HepG2 (cell line): ENCODE measurements around the gene BCL2L2. TPM values are rescaled to one million over a fixed set of nuclear protein-coding genes. Genes with fewer than 3 reads are reported as not detected.

Experiments used
- ATAC-seq: fragments of 200-7000 bp; cut with Tn5 transposase; 3 replicates; pipeline ENCODE4 v1.9.1; 2020; ENCODE audit warnings: mild to moderate bottlenecking, moderate library complexity
- BruUV-seq: library from RNA; stranded (reverse); fragments of 400-500 nt; replicated peaks from 2 replicates; lab custom pipeline; 2021; lab: Mats Ljungman, UMichigan
- CTCF ChIA-PET: fragments of 300-600 bp; formaldehyde crosslinking; extraction: SDS; loops from one replicate; lab custom pipeline; 2021; ENCODE audit warnings: low total read pairs, inconsistent platforms, low intra/inter-chr PET ratio; lab: Yijun Ruan, JAX
- POLR2A ChIA-PET: fragments of 350-600 bp; sonication (Branson Sonifier 250); formaldehyde crosslinking; loops from one replicate; lab custom pipeline; 2020; ENCODE audit warnings: antibody characterized with exemption, inconsistent platforms; lab: Yijun Ruan, JAX
- DNase-seq: peaks from one replicate; pipeline ENCODE4 v3.0.0-alpha.2; 2015; ENCODE audit warnings: low spot score
- FAIRE-seq: peaks from 3 replicates; lab custom pipeline; 2011; peaks lifted over from hg19 to GRCh38; lab: Jason Lieb, UNC
- H2AFZ ChIP-seq: one replicate; pipeline ENCODE4 v1.6.1; 2011; ENCODE audit warnings: low read length, inconsistent platforms
- H3K27ac ChIP-seq: fragments of 300-600 bp; 3 replicates; pipeline ENCODE4 v1.8.0; 2011; ENCODE audit warnings: mixed run types, mild to moderate bottlenecking, mixed read lengths, low read length, inconsistent platforms; ENCODE audit not compliant: insufficient read depth; ENCODE audit errors: extremely low read length
- H3K27me3 ChIP-seq, 2 experiments: fragments of 200-600 bp in 1 of 2; 2 replicates in 1 of 2; 3 replicates in 1 of 2; pipeline versions ENCODE4 v1.6.0 to v1.8.0; 2011; ENCODE audit warnings: low read length in 2 of 2, mild to moderate bottlenecking in 2 of 2, moderate library complexity in 2 of 2, inconsistent platforms in 1 of 2; ENCODE audit not compliant: insufficient read depth in 2 of 2, control insufficient read depth in 1 of 2
- H3K36me3 ChIP-seq, 2 experiments: fragments of 200-600 bp in 1 of 2; replicated peaks in 1 of 2; 2 replicates in 1 of 2; 3 replicates in 1 of 2; pipeline versions ENCODE4 v1.5.1 to v1.8.0; 2011; ENCODE audit warnings: low read length in 2 of 2, inconsistent platforms in 1 of 2; ENCODE audit not compliant: insufficient read depth in 2 of 2, control insufficient read depth in 1 of 2
- H3K4me1 ChIP-seq: 2 replicates; pipeline ENCODE4 v1.5.1; 2012; ENCODE audit warnings: low read length, inconsistent platforms; ENCODE audit not compliant: insufficient read depth
- H3K4me2 ChIP-seq: 2 replicates; pipeline ENCODE4 v1.6.0; 2011; ENCODE audit warnings: low read depth, low read length, inconsistent platforms
- H3K4me3 ChIP-seq, 3 experiments: fragments of 200-600 bp in 1 of 3; sonication (generic), shearing (Covaris generic) in 1 of 3; replicated peaks in 1 of 3; 2 replicates each; pipeline ENCODE4 v1.5.1; 2011 to 2016; ENCODE audit warnings: low read length in 3 of 3, inconsistent platforms in 2 of 3, low read depth in 2 of 3, mild to moderate bottlenecking in 2 of 3, control low read depth in 1 of 3, mixed read lengths in 1 of 3; ENCODE audit not compliant: insufficient read depth in 1 of 3
- H3K79me2 ChIP-seq: one replicate; pipeline ENCODE4 v1.6.1; 2011; ENCODE audit warnings: low read length, inconsistent platforms; ENCODE audit not compliant: insufficient read depth
- H3K9ac ChIP-seq: 2 replicates; pipeline ENCODE4 v1.6.0; 2011; ENCODE audit warnings: mild to moderate bottlenecking, low read depth, low read length, inconsistent platforms; ENCODE audit not compliant: insufficient read depth
- H3K9me3 ChIP-seq: 2 replicates; pipeline ENCODE4 v1.5.1; 2012; ENCODE audit warnings: mild to moderate bottlenecking, low read length
- H4K20me1 ChIP-seq: 2 replicates; pipeline ENCODE4 v1.6.0; 2011; ENCODE audit warnings: inconsistent platforms, mild to moderate bottlenecking, low read length, moderate library complexity; ENCODE audit not compliant: insufficient read depth
- ARNTL ChIP-seq: sonication (generic); formaldehyde crosslinking; IDR thresholded peaks from 2 replicates; pipeline ENCODE4 v1.4.0; 2020; ENCODE audit warnings: mild to moderate bottlenecking, missing genetic modification reagents
- BORCS8-MEF2B ChIP-seq: sonication (generic); formaldehyde crosslinking; IDR thresholded peaks from 2 replicates; pipeline ENCODE4 v1.8.0; 2022; ENCODE audit warnings: mild to moderate bottlenecking, missing genetic modification reagents
- MTF1 ChIP-seq: sonication (generic); formaldehyde crosslinking; IDR thresholded peaks from 2 replicates; pipeline ENCODE4 v1.5.0; 2020; ENCODE audit warnings: missing genetic modification reagents
- NCOR1 ChIP-seq: fragments of 200-600 bp; sonication (generic); IDR thresholded peaks from 2 replicates; pipeline ENCODE4 v1.7.0; 2017; ENCODE audit warnings: antibody characterized with exemption, low read length, borderline replicate concordance
- POLR2A ChIP-seq, 2 experiments: IDR thresholded peaks; 2 replicates each; pipeline ENCODE4 v1.6.1; 2011; ENCODE audit warnings: low read depth in 2 of 2, low read length in 2 of 2, mild to moderate bottlenecking in 1 of 2, moderate library complexity in 1 of 2; ENCODE audit not compliant: insufficient read depth in 1 of 2
- SNAPC2 ChIP-seq: sonication (generic); formaldehyde crosslinking; IDR thresholded peaks from 2 replicates; pipeline ENCODE4 v1.8.1; 2022; ENCODE audit warnings: mild to moderate bottlenecking, missing genetic modification reagents
- THAP7 ChIP-seq: sonication (generic); formaldehyde crosslinking; IDR thresholded peaks from 2 replicates; pipeline ENCODE4 v1.8.1; 2023; ENCODE audit warnings: mild to moderate bottlenecking, missing genetic modification reagents
- ZFYVE20 ChIP-seq: sonication (generic); formaldehyde crosslinking; IDR thresholded peaks from 2 replicates; pipeline ENCODE4 v1.8.0; 2023; ENCODE audit warnings: low read depth, mild to moderate bottlenecking, moderate library complexity, missing genetic modification reagents, borderline replicate concordance
- ZNF580 ChIP-seq: IDR thresholded peaks from 2 replicates; pipeline ENCODE4 v1.6.1; 2016; ENCODE audit warnings: low read depth, borderline replicate concordance
- ZNF740 ChIP-seq: sonication (generic); formaldehyde crosslinking; IDR thresholded peaks from 2 replicates; pipeline ENCODE4 v1.4.0; 2020; ENCODE audit warnings: missing genetic modification reagents
- WGBS: methylation state at CpG from one replicate; pipeline ENCODE4 v1.1.6; 2017; ENCODE audit warnings: low lambda C conversion rate; 5-methylcytosine and 5-hydroxymethylcytosine counted together
- in situ Hi-C: cut with HindIII; loops from 2 replicates; pipeline ENCODE4 v1.10.0; 2017; ENCODE audit warnings: low pct_unique_long_range_greater_than_20kb; ENCODE audit not compliant: extremely low pct_ligation_motif_present
- intact Hi-C: fragments of 100-400 bp; cut with micrococcal nuclease; formaldehyde crosslinking; loops from one replicate; pipeline ENCODE4 v1.10.0; 2022; ENCODE audit not compliant: unreplicated experiment
- polyA plus RNA-seq, 8 experiments: library from polyadenylated mRNA; depleted of rRNA in 3 of 8; stranded (reverse) in 7 of 8; unstranded in 1 of 8; fragments of >200 nt; fragmentation: Illumina TruSeq in 4 of 8; extraction: Trizol in 4 of 8; gene quantifications; 2 replicates each; pipeline versions ENCODE4 v1.2.1 to v1.2.3, GENCODE V29; 2011 to 2016; ENCODE audit warnings: low read depth in 4 of 8, missing spikeins in 1 of 8, mixed read lengths in 1 of 8; ENCODE audit not compliant: insufficient read depth in 1 of 8
- total RNA-seq, 5 experiments: library from RNA; depleted of rRNA; stranded (reverse); fragments of >200 nt; fragmentation: Illumina TruSeq; extraction: Trizol; gene quantifications; 2 replicates each; pipeline ENCODE4 v1.2.3, GENCODE V29; 2016; ENCODE audit warnings: low read depth in 1 of 5
- TF ChIP-seq, protein P1 (sequence below): sonication (generic); formaldehyde crosslinking; IDR thresholded peaks from 2 replicates; pipeline ENCODE4 v1.4.0; 2020; ENCODE audit warnings: mild to moderate bottlenecking, missing genetic modification reagents
- TF ChIP-seq, protein P2 (sequence below): sonication (generic); formaldehyde crosslinking; IDR thresholded peaks from 2 replicates; pipeline ENCODE4 v1.4.0; 2020; ENCODE audit warnings: mild to moderate bottlenecking, missing genetic modification reagents

BCL2L2 gene
- total and polyA plus RNA-seq, 2 of the 13 experiments (the other 11 are each of a cell fraction or from before 2014, with no cell fraction given), result 28.1 to 49.8 TPM

DNA sequence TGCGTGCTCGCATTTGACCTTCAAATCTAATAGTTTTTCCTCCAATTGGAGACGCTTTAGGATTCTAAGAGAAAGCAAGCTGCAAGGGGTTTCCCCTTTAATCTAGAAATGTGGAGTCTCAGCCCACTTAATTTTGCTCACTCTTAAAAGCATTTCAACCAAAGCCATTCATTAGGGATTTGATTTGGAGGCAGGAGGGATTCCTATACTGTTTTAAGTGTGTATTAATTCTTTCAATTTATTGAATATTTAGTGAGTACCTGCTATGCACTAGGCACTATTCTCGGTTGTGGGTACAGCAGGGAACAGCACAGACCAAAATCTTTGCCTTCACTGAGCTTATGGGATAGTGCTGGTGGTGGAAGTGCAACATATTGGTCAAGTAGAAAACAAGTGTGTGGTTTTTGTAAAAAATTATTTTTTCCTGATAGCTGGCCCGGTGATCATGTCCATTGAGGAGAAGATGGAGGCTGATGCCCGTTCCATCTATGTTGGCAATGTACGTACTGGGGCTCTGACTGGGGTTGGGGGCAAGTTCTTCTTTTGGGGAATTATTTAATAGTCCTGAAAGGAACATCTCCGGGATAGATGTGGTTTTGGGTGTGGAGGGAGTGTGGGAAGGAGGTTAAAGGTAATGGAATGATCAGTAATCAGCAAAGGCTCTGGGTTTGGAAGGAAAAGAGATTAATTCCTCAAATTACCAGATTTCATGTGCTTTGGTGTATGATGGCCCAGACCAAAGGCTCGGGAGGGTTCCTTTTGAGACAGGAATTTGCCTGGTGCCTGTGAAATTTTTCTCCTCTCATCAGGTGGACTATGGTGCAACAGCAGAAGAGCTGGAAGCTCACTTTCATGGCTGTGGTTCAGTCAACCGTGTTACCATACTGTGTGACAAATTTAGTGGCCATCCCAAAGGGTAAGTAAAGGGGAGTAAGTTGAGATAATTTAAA, 16.2 kb downstream of the BCL2L2 start:
- intact Hi-C loops (loop anchor here (2.0 kb wide), 1 partner anchor 234 kb away; the partner anchor contains the start of gene THTPA), in situ Hi-C loops (loop anchor here (5.0 to 25.0 kb wide), 2 partner anchors 234 to 814 kb away; partner anchors contain the start of genes EMC9, FITM1, PSME1 and PSME2)
- WGBS, result 46% methylated on average over 10 of the region's 10 CpGs
- Histone ChIP-seq H3K27me3 (peaks cover 0 to 6% of the 10 kb centered on the region in 2 experiments; a peak in 2 of 5 replicates), H3K4me2 (peak overlapping the region; percentile 96), H3K27ac (peak overlapping the region; percentile 95), H3K4me1 (peaks cover 41% of the 10 kb centered on the region), H3K79me2 (peaks cover 23% of the 10 kb centered on the region), H2AFZ (no peak overlapping the region), H3K36me3 (peaks cover 18 to 36% of the 10 kb centered on the region in 2 experiments), H3K9ac (peak overlapping the region; percentile 99), H3K4me3 (peak overlapping the region; percentile 79 to 99 (median 98)), H4K20me1 (peaks cover 11% of the 10 kb centered on the region; the same call in 1 of the 2 replicates), H3K9me3 (no peaks in the 10 kb centered on the region)
- TSS peak; percentile 46 for BruUV-seq
- CTCF ChIA-PET, result interaction anchor here (1.5 to 1.9 kb wide), 2 partner anchors 17 to 22 kb away, joined by 4 to 7 read pairs; partner anchors contain the start of gene BCL2L2
- no peak for ATAC-seq
- POLR2A ChIA-PET, result interaction anchor here (0.7 to 13.2 kb wide), 45 partner anchors 13 to 1119 kb away, joined by 3 to 1053 read pairs (median 10); partner anchors contain the start of genes ACIN1, AJUBA, AP1G2 and BCL2L2
- DNase-seq, result no peak
- FAIRE-seq, result no peak
- TF ChIP-seq, protein P1, sequence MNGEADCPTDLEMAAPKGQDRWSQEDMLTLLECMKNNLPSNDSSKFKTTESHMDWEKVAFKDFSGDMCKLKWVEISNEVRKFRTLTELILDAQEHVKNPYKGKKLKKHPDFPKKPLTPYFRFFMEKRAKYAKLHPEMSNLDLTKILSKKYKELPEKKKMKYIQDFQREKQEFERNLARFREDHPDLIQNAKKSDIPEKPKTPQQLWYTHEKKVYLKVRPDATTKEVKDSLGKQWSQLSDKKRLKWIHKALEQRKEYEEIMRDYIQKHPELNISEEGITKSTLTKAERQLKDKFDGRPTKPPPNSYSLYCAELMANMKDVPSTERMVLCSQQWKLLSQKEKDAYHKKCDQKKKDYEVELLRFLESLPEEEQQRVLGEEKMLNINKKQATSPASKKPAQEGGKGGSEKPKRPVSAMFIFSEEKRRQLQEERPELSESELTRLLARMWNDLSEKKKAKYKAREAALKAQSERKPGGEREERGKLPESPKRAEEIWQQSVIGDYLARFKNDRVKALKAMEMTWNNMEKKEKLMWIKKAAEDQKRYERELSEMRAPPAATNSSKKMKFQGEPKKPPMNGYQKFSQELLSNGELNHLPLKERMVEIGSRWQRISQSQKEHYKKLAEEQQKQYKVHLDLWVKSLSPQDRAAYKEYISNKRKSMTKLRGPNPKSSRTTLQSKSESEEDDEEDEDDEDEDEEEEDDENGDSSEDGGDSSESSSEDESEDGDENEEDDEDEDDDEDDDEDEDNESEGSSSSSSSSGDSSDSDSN (CRISPR knock-in tag), result 0 out of 2 replicates have a peak, but pooled peaks have one; percentile 18
- TF ChIP-seq ZNF580 (CRISPR knock-in tag) (peak; percentile 51; the same call in 1 of the 2 replicates), MTF1 (CRISPR knock-in tag) (0 out of 2 replicates have a peak, but pooled peaks have one; percentile 31), ARNTL (CRISPR knock-in tag) (0 out of 2 replicates have a peak, but pooled peaks have one; percentile 18), SNAPC2 (CRISPR knock-in tag) (peak; percentile 9; the same call in 1 of the 2 replicates), NCOR1 (0 out of 2 replicates have a peak, but pooled peaks have one; percentile 7), POLR2A (IDR thresholded peaks at IDR 0.05; ENCODE audit: insufficient read depth in 1 of 2, low read depth in 2 of 2, low read length in 2 of 2) (peak in 1 of 2 experiments; percentile 40; a peak in 2 of 4 replicates), ZFYVE20 (CRISPR knock-in tag) (no peak), BORCS8-MEF2B (CRISPR knock-in tag) (no peak), ZNF740 (CRISPR knock-in tag) (no peak), THAP7 (CRISPR knock-in tag) (no peak; the same call in 1 of the 2 replicates)
- TF ChIP-seq, protein P2, sequence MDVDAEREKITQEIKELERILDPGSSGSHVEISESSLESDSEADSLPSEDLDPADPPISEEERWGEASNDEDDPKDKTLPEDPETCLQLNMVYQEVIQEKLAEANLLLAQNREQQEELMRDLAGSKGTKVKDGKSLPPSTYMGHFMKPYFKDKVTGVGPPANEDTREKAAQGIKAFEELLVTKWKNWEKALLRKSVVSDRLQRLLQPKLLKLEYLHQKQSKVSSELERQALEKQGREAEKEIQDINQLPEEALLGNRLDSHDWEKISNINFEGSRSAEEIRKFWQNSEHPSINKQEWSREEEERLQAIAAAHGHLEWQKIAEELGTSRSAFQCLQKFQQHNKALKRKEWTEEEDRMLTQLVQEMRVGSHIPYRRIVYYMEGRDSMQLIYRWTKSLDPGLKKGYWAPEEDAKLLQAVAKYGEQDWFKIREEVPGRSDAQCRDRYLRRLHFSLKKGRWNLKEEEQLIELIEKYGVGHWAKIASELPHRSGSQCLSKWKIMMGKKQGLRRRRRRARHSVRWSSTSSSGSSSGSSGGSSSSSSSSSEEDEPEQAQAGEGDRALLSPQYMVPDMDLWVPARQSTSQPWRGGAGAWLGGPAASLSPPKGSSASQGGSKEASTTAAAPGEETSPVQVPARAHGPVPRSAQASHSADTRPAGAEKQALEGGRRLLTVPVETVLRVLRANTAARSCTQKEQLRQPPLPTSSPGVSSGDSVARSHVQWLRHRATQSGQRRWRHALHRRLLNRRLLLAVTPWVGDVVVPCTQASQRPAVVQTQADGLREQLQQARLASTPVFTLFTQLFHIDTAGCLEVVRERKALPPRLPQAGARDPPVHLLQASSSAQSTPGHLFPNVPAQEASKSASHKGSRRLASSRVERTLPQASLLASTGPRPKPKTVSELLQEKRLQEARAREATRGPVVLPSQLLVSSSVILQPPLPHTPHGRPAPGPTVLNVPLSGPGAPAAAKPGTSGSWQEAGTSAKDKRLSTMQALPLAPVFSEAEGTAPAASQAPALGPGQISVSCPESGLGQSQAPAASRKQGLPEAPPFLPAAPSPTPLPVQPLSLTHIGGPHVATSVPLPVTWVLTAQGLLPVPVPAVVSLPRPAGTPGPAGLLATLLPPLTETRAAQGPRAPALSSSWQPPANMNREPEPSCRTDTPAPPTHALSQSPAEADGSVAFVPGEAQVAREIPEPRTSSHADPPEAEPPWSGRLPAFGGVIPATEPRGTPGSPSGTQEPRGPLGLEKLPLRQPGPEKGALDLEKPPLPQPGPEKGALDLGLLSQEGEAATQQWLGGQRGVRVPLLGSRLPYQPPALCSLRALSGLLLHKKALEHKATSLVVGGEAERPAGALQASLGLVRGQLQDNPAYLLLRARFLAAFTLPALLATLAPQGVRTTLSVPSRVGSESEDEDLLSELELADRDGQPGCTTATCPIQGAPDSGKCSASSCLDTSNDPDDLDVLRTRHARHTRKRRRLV, result 0 out of 2 replicates have a peak, but pooled peaks have one; percentile 22
